GM21528 (cell line): Measurements from ENCODE around the gene JUND.

Experiments
- ATAC-seq: cut with Tn5 transposase; IDR thresholded peaks from one replicate; pipeline ENCODE4 v1.9.1; 2021; ENCODE audit warnings: mild to moderate bottlenecking, moderate library complexity; ENCODE audit not compliant: unreplicated experiment, low FRiP score

JUND gene

GRCh38 chr19:18251587-18252369, 29.6 kb downstream of the JUND start:
- ATAC-seq = no peak

DNA sequence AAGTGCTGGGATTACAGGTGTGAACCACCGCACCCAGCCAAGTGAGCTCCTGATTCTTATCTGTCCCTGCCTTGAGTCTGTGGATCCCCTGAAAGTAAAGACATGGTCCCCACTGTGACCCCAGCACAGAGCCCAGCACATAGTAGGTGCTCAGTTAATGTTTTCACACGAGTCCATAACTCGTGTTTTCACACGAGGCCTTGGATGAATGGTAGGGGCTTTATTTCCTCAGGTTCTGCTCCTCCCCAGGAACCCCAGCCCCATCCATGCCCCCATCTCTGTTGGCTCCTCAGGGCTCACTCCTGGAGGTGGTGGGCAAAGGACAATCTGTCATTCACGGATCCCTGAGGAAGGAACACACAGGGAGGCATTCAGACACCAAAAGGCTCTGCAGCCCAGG, 31.6 kb downstream of the JUND start:
- no peak for ATAC-seq

DNA sequence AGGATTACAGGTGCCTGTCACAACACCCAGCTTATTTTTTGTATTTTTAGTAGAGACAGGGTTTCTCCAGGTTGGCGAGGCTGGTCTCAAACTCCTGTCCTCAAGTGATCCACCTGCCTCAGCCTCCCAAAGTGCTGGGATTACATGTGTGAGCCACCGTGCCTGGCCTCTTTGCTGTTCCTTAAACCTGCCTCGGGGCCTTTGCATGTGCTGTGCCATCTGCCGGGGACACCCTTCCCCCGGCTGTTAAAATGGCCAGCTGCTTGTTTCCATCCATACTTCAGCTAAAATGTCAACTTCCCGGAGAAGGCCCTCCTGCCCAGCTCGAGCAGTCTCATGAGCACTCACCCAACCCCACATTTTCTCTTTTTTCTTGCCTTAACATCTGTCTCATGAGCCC, 36.1 kb downstream of the JUND start:
- ATAC-seq = no peak

DNA sequence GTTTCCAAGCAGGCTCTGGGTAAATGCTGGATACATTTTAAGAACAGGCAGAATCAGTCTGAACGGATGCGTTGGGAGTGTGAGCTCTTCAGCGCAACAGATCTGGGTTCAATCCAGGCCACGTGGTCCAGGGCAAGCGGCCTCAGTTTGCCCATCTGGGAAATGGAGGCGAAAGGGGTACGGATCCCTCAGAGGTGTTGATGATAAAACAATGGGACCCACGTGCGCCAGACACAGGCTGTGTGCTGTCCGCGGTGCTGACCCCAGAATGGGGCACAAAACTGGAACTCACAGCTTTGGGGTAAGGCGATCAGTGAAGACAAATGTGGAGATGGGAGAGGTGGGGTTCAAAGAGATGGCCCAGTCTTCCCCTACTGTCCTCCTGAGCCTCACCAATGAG, 42.1 kb downstream of the JUND start:
- ATAC-seq = no peak

- no peak for ATAC-seq
Measured at GRCh38 chr19:18234194-18234593, 47.2 kb downstream of the JUND start.

- no peak for ATAC-seq
Measured at GRCh38 chr19:18233224-18233825, 48.1 kb downstream of the JUND start.

DNA sequence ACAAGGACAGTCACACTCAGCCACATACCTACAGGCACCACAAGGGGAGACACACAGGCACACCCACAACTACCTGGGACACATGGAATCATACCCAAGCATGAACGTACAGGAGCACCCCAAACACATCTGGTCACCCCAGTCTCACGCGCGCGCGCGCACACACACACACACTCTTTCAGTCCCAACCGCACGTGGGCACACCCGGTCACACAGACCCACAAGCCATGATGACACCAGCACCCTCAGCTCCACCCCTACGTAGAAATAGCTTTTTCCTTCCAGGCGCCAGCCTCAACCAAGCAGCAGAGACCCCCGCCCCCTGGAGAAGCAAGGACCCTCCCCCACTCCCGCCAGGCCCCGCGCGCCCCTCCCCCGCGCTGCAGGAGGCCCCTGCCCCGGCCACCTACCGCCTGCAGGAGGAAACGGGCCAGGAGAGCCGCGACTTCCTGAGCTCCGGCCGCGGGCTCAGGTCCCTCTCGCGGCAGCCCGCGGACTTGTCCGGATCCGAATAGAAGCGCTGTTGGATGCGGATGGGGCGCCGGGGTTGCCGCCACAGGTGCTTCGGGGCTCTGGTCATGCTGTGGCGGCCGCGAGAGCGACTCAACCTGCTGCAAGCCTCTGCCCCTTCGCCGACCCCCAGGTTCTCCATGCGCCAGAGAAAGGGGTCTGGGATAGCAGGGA, 48.7 kb downstream of the JUND start:
- no peak for ATAC-seq

- no peak for ATAC-seq
Measured at GRCh38 chr19:18231775-18232174, 49.6 kb downstream of the JUND start.

DNA sequence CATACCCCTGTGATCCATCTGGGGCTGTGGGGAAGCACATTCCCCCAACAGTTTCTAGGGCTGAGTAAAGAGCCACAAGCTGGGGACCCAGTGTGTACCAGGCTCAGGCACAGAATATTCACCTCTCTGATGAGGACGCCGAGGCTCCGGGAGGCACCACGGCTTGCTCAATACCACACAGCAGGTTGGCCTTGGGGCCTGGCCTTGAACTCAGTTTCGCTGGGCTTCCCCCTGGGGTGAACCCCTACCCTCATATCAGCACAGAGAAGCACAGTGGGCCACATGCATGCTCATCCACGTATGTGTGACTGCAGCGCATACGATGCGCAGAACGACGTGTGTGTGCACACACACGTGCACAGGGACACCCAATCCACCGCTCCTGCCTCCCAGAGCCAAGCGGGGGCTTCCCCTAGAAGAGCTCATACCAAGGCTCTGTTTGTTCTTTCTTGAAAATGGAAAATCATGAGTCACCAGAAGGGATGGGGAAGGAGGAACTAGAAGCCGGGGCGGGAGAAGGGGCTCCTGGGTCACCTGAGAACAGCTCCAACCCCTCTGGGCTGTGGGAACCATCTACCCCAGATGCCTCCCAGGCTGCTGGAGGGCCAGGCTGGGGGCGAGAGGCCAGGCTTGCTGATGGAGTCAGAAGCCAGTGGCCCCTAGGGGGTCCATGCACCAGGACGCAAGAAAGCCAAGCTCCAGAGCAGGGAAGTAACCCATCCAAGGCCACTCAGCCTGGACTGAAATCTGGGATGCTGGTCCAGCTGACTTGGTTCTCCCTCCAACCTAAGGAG, 50.3 kb downstream of the JUND start:
- ATAC-seq = no peak

GRCh38 chr19:18229915-18230314, 51.5 kb downstream of the JUND start:
- ATAC-seq = no peak
